GM19467 (cell line): ENCODE results near the gene MUC16.
"Not testable (repeated sequence)": the region's sequence is repeated elsewhere in the genome, so short reads cannot be mapped to it uniquely, and the experiment has no call there.

Source experiments
- ATAC-seq: cut with Tn5 transposase; IDR thresholded peaks from one replicate; pipeline ENCODE4 v1.9.1; 2021; ENCODE audit warnings: mild to moderate bottlenecking, moderate library complexity; ENCODE audit not compliant: unreplicated experiment

The MUC16 gene

GRCh38 chr19:9009935-9010651 is at the start of gene MUC16:
Gene MUC16 (minus strand): TSS chr19:9010409.
- no peak for ATAC-seq

GRCh38 chr19:9058905-9059667 is 48.9 kb upstream of the MUC16 start:
- no peak for ATAC-seq

DNA sequence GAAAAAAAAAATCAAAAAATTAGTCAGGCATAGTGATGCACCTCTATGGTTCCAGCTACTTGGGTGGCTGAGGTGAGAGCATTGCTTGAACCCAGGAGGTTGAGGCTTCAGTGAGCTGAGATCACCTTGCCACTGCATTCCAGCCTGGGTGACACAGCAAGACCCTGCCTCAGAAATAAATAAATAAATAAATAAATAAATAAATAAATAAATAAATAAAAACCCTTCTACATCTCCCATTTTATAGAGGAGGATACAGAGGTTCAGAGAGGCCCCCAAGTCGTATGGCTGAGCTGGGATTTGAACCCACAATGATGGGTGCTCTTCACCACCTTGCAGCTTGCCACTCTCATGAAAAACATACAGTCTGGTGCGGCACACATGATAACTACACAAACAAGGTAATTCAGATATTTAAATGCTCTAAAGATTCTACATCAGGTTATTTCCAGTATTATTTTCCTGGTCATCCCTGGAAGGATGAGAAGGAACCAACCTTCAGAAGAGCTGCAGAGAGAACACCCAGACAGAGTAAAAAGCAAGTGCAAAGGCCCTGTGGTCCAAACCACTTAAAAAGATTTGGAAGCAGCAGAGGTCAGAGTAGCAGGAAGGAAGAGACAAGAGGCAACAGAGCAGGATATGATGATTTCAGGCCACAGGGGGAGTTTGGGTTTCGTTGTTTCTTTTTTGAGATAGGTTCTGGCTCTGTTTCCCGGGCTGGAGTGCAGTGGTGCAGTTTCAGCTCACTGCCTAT is 47.5 kb upstream of the MUC16 start:
- no peak for ATAC-seq

GRCh38 chr19:9056131-9056530 is 45.9 kb upstream of the MUC16 start:
- ATAC-seq: not testable (repeated sequence)

DNA sequence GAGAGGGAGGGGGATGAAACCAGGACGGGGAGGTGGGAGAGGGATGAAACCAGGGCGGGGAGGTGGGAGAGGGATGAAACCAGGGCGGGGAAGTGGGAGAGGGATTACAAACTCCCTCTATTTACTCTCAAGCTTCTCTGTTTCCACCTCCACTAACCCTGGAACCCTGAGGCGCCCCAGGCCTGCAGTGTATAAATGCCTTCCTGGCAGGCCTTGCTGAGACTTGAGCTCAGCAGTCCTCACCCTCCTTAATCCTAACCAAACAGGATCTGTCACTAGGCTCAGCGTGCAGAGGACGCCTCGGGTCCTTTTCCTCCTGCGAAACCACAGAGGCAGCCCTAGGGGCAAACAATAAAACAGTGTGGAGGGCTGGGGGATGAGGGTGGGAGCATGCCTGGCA is 44.6 kb upstream of the MUC16 start:
- ATAC-seq: no peak

- no peak for ATAC-seq
These were observed 44.0 kb upstream of the MUC16 start for GRCh38 chr19:9054207-9054606.

DNA sequence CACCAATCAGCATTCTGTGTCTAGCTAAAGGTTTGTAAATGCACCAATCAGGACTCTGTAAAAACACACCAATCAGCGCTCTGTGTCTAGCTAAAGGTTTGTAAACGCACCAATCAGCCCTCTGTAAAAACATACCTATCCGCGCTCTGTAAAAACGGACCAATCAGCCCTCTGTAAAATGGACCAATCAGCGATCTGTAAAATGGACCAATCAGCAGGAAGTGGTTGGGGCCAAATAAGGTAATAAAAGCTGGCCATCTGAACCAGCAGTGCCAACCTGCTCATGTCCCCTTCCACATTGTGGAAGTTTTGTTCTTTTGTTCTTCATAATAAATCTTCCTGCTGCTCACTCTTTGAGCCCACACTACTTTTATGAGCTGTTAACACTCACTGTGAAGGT is 43.5 kb upstream of the MUC16 start:
- ATAC-seq: not testable (repeated sequence)

DNA sequence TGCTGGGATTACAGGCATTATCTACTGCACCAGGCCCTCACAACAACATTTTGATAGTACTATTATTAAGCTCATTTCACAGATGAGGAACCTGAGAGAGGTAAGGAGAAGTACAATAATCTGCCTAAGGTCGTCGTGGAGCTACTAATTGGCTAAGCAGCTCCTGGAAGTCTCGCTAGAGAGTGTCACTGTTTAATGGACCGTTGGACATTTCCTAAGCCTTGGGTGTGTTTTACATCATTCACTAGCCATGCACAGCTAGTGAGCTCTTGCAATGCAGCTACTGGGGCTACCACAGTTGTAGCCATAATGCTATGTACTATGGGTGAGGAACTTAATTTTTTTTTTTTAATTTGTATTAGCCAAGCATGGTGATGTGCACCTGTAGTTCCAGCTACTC is 42.7 kb upstream of the MUC16 start:
- no peak for ATAC-seq

- ATAC-seq: no peak
These were observed 36.5 kb upstream of the MUC16 start for GRCh38 chr19:9046694-9047093.

DNA sequence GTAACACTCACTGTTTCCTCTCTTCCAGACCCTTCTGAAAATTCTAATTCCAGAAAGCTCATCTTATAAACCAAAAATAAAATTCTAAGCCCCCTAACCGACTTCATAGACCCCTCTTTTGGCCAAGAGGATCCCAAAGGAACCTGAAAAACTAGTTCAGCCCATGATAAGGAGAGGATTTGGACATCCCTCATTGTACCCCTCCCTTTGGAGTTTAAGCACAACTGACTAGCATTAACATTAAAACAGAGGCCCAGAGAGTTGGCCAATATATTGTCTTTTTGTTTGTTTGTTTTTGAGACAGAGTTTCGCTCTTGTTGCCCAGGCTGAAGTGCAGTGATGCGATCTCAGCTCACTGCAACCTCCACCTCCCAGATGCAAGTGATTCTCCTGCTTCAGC is 34.2 kb upstream of the MUC16 start:
- ATAC-seq: no peak

DNA sequence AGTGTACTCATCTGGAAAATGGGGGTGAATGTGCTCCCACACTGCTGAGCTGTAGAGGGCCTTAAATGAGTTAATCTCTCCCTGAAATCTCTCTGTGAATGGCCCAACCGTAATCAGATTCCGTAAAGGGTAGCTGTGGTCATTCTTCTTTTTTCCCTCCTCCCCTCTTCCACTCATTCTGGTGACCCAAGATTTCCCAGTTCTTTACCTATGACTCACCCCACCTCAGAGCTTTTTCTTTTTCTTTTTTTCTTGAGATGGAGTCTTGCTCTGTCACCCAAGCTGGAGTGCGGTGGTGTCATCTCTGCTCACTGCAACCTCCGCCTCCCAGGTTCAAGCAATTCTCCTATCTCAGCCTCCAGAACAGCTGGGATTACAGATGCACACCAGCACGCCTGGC is 33.3 kb upstream of the MUC16 start:
- no peak for ATAC-seq

DNA sequence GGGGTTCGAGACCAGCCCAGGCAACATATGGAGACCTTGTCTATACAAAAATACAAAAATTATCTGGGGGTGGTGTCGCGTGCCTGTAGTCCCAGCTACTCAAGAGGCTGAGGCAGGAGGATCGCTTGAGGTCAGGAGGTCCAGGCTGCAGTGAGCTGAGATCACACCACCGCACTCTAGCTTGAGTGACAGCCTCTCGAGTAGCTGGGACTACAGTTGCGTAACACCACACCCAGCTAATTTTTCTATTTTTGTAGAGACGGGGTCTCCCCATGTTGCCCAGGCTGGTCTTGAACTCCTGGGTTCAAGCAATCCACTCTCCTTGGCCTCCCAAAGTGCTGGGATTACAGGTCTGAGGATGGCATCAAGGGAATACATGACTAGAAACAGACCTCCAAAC is 30.8 kb upstream of the MUC16 start:
- no peak for ATAC-seq

DNA sequence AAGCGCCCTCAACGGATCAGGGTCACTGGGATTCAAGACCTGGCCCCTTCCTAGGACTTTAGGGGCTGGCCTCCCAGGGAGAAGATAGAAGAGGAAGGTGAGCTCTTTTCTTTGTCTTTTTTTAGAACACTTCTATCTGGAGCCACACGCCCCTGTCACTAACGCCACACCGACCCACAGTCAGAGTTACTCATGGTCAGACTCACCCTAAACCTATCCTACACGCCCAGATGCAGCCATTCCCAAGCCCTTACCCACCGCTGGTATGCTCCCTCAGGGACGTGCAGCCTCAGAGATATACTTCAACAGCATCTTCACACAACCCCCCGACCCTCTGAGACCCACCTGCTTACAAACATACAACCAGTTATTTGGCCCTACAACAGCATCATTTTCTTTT is 29.9 kb upstream of the MUC16 start:
- no peak for ATAC-seq

DNA sequence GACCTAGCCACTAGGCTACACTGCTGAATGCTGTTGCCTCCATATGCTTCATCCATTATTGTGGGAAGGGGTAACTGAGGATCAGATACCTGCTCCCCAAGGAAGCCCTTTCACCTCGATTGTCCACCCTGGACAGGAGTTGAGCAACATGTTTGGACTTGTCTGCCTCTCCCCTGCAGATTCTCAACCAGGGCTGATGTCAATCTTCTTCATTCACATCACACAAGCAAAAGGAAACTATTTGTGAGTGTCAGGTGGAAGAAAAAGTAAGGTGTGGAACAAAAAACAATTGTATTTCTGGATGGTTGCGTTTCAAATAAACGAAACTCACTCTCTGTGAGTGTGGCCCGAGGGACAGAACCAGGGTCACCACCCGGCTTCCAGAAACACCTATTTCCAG is 29.5 kb upstream of the MUC16 start:
- no peak for ATAC-seq

- ATAC-seq: no peak
These were observed 27.3 kb upstream of the MUC16 start for GRCh38 chr19:9037400-9038062.

DNA sequence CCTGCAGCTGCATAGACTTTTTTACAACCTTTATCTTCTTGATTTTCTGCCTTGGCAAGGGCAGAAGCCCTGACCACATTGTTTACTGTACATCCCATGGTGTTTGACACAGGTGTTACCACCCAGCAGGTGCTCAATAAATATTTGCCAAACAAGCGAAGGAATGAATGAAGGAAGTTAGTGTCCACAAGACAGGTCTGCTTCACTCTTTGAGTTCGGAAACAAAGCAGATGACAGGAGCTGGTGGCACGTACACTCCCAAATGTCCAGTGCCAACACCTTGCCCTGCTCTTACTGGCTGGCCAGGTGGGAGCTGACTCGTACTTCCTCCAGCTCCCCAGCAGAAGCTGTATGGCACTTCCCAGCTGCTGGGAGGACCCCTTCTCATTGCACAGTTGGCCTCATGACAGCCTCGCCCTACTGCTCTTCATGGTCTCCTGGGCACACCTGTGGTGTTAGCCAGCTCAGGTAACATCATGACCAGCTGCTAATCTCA is 22.0 kb upstream of the MUC16 start:
- ATAC-seq: no peak

GRCh38 chr19:9018163-9018875 is 8.1 kb upstream of the MUC16 start:
- ATAC-seq: no peak

- ATAC-seq: no peak
These were observed 4.6 kb upstream of the MUC16 start for GRCh38 chr19:9014803-9015202.

DNA sequence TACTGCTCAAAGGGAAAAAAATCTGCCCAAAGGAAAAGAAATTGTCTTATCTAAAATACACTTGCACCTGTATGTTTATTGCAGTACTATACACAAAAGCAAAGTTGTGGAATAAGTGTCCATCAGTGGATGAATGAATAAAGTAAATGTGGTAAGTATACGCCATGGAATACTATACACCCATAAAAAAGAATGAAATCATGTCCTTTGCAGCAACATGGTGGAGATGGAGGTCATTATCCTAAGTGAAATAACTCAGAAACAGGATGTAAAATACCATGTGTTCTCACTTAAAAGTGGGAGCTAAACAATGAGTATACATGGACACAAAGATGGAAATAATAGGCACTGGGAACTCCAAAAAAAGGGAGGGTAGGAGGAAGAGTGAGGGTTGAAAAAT is 3.8 kb upstream of the MUC16 start:
- ATAC-seq: no peak

DNA sequence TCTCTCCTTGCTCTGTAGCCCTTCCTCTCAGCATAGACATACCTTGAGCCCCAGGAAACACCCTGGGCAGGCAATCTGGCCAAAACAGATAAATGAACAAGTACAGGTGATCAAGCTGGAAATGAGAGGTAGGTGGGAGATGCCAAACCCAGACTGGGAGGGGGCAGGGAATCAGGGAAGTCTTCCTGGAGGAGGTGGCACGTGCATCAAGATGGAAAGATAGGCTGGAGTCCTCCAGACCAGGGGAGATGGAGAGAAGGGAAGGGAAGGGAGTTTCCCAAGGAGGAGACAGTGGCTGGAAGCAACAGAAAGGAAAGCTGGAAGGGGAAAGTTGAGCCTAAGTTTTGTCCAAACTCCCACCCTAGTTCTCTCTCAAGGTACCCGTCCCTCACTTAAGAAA is 1.7 kb upstream of the MUC16 start:
- ATAC-seq: no peak

DNA sequence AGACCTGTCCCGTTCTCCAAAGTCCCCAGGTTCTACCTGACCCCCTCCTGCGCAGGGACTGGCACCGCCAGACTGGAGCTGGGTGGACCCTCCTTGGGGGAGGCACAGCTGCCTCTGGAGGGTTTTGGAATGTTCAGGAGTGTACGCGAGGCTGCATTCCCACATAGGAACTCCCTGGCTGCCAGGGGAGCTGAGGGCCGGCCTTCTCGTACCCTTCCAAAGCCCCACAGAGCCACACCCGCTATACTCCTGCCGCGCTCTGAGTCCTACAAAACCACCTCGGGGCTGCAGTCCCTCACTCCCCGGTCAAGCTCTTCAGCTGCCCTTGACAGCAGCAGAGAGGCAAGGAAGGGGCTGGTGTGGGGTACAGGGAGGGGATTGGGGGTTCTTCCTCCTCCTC is 484 bp upstream of the MUC16 start:
- no peak for ATAC-seq
